Measurements from ENCODE around the gene PDCL3.

PDCL3 gene

DNA sequence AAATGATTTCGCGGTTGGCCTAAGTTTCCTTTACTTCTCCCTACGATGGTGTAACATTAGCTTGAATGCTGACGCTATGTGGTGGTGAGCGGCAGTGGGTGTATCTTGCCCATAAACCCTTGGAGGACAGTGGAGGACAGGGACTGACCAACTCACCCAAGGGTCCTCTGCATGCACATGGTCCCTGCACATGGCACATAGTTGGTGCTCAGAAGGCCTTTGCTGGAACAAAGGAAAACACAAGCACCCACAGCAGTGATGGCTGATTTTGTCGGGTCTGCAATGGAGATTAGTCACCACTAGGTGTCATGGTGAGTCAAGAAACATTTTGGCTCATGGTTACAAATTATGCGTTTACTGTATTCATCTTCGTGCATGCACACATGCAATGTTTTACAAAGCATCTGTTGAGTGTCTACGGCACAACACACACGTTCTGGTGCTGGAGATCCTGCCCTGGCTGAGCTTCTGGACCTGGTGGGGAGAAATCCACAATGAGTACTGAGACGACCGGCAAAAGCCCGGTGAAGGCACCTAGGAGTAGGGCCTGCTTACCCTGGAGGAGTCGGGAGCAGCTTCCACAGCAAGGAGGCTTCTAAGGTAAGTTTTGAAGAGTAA is 44.0 kb downstream of the PDCL3 start:
- Histone ChIP-seq H3K4ac (ENCODE audit: low read depth, low read length) (no peak overlapping the region), H2AFZ (ENCODE audit: insufficient read depth, low read length, poor library complexity) (no peak overlapping the region), H3K18ac (ENCODE audit: low read length) (no peak overlapping the region), H2BK12ac (ENCODE audit: low read length) (no peak overlapping the region), H3K23ac (ENCODE audit: low read length) (no peak overlapping the region), H3K4me1 (ENCODE audit: control insufficient read depth in 1 of 2, insufficient read depth in 2 of 2, low read length in 2 of 2) (peaks cover 4 to 7% of the 10 kb centered on the region in 2 experiments), H3K27me3 (ENCODE audit: insufficient read depth, low read length) (no peaks in the 10 kb centered on the region), H4K12ac (ENCODE audit: low read depth, low read length) (no peak overlapping the region), H3K4me3 (ENCODE audit: low read depth, low read length) (no peak overlapping the region), H3K79me2 (ENCODE audit: control insufficient read depth, insufficient read depth, low read length, poor library complexity) (no peaks in the 10 kb centered on the region), H2AK5ac (ENCODE audit: low read length) (no peak overlapping the region), H3K9me3 (ENCODE audit: insufficient read depth, low read depth, low read length) (peaks cover 3% of the 10 kb centered on the region), H3K36me3 (ENCODE audit: control insufficient read depth in 1 of 2, insufficient read depth in 2 of 2, low read length in 2 of 2) (no peaks in the 10 kb centered on the region), H3K27ac (ENCODE audit: low read depth, low read length) (no peak overlapping the region), H4K8ac (ENCODE audit: low read depth, low read length) (no peak overlapping the region), H3K9ac (ENCODE audit: low read length) (no peak overlapping the region), H2BK5ac (ENCODE audit: low read depth, low read length, poor library complexity) (no peak overlapping the region), H3K79me1 (ENCODE audit: low read length) (no peaks in the 10 kb centered on the region), H2BK120ac (ENCODE audit: insufficient read depth, low read length, poor library complexity) (no peak overlapping the region), H3K14ac (ENCODE audit: low read length) (no peak overlapping the region), H4K91ac (ENCODE audit: low read depth, low read length) (no peak overlapping the region), H3K4me2 (ENCODE audit: low read length) (no peak overlapping the region)
- no CpG with 5 or more reads among the region's 14 CpGs for WGBS (ENCODE audit: extremely low coverage, insufficient coverage, insufficient read length)
- peak; percentile 4 to 68 for DNase-seq

DNA sequence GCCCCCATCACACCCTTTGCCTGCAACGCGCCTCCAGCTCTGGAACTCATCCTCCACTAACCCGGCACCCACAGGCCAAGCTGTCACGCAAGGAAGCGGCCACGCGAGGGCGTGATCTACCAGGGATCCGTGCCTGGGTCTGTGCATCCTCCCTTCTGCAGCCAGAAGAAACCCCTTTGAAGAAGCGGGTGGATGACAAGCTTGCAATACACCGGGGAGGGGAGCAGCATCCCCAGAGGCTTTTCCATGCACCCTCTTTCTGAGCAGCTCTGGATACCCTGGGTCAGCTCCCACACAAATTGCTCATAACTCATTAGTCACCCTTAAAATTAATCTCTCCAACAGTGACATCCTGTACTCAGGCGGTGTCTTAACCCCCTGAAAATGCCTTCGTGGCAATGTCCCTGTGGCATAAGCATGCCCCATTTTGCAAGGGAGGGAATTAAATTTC is 47.6 kb downstream of the PDCL3 start:
- H3K4ac ChIP-seq (ENCODE audit: low read depth, low read length): no peak overlapping the region
- H2BK120ac ChIP-seq (ENCODE audit: insufficient read depth, low read length, poor library complexity): no peak overlapping the region
- H4K91ac ChIP-seq (ENCODE audit: low read depth, low read length): no peak overlapping the region
- H3K14ac ChIP-seq (ENCODE audit: low read length): no peak overlapping the region
- no peaks in the 10 kb centered on the region for H3K79me2 ChIP-seq (ENCODE audit: control insufficient read depth, insufficient read depth, low read length, poor library complexity)
- H2BK12ac ChIP-seq (ENCODE audit: low read length): no peak overlapping the region
- WGBS (ENCODE audit: extremely low coverage, insufficient coverage, insufficient read length): no CpG with 5 or more reads among the region's 13 CpGs
- no peaks in the 10 kb centered on the region for H3K36me3 ChIP-seq (ENCODE audit: control insufficient read depth in 1 of 2, insufficient read depth in 2 of 2, low read length in 2 of 2)
- H4K8ac ChIP-seq (ENCODE audit: low read depth, low read length): no peak overlapping the region
- no peak overlapping the region for H3K9ac ChIP-seq (ENCODE audit: low read length)
- no peaks in the 10 kb centered on the region for H3K79me1 ChIP-seq (ENCODE audit: low read length)
- H3K9me3 ChIP-seq (ENCODE audit: insufficient read depth, low read depth, low read length): peaks cover 2% of the 10 kb centered on the region
- H3K23ac ChIP-seq (ENCODE audit: low read length): no peak overlapping the region
- no peak overlapping the region for H2AFZ ChIP-seq (ENCODE audit: insufficient read depth, low read length, poor library complexity)
- no peaks in the 10 kb centered on the region for H3K27me3 ChIP-seq (ENCODE audit: insufficient read depth, low read length)
- H3K4me3 ChIP-seq (ENCODE audit: low read depth, low read length): no peak overlapping the region
- H3K4me2 ChIP-seq (ENCODE audit: low read length): no peak overlapping the region
- peak; percentile 40 to 56 for DNase-seq
- H4K12ac ChIP-seq (ENCODE audit: low read depth, low read length): no peak overlapping the region
- no peak overlapping the region for H2AK5ac ChIP-seq (ENCODE audit: low read length)
- H3K18ac ChIP-seq (ENCODE audit: low read length): no peak overlapping the region
- H2BK5ac ChIP-seq (ENCODE audit: low read depth, low read length, poor library complexity): no peak overlapping the region
- H3K27ac ChIP-seq (ENCODE audit: low read depth, low read length): no peak overlapping the region
- no peaks in the 10 kb centered on the region for H3K4me1 ChIP-seq (ENCODE audit: control insufficient read depth in 1 of 2, insufficient read depth in 2 of 2, low read length in 2 of 2)

- Histone ChIP-seq H4K91ac (ENCODE audit: low read depth, low read length) (no peak overlapping the region), H2AK5ac (ENCODE audit: low read length) (no peak overlapping the region), H3K79me2 (ENCODE audit: control insufficient read depth, insufficient read depth, low read length, poor library complexity) (no peaks in the 10 kb centered on the region), H2BK12ac (ENCODE audit: low read length) (no peak overlapping the region), H3K4me1 (ENCODE audit: control insufficient read depth in 1 of 2, insufficient read depth in 2 of 2, low read length in 2 of 2) (no peaks in the 10 kb centered on the region), H3K14ac (ENCODE audit: low read length) (no peak overlapping the region), H3K9ac (ENCODE audit: low read length) (no peak overlapping the region), H3K9me3 (ENCODE audit: insufficient read depth, low read depth, low read length) (peaks cover 2% of the 10 kb centered on the region), H3K4ac (ENCODE audit: low read depth, low read length) (no peak overlapping the region), H2BK120ac (ENCODE audit: insufficient read depth, low read length, poor library complexity) (no peak overlapping the region), H3K36me3 (ENCODE audit: control insufficient read depth in 1 of 2, insufficient read depth in 2 of 2, low read length in 2 of 2) (no peaks in the 10 kb centered on the region), H3K4me2 (ENCODE audit: low read length) (no peak overlapping the region), H3K18ac (ENCODE audit: low read length) (no peak overlapping the region), H3K27me3 (ENCODE audit: insufficient read depth, low read length) (no peaks in the 10 kb centered on the region), H3K23ac (ENCODE audit: low read length) (no peak overlapping the region), H4K8ac (ENCODE audit: low read depth, low read length) (no peak overlapping the region), H3K27ac (ENCODE audit: low read depth, low read length) (no peak overlapping the region), H2BK5ac (ENCODE audit: low read depth, low read length, poor library complexity) (no peak overlapping the region), H3K79me1 (ENCODE audit: low read length) (no peaks in the 10 kb centered on the region), H3K4me3 (ENCODE audit: low read depth, low read length) (no peak overlapping the region), H4K12ac (ENCODE audit: low read depth, low read length) (no peak overlapping the region), H2AFZ (ENCODE audit: insufficient read depth, low read length, poor library complexity) (no peak overlapping the region)
- no CpG with 5 or more reads among the region's 24 CpGs for whole genome bisulfite sequencing (ENCODE audit: extremely low coverage, insufficient coverage, insufficient read length)
- no peak for DNase-seq
Observed at GRCh38 chr2:100611079-100612029, 48.6 kb downstream of the PDCL3 start.

DNA sequence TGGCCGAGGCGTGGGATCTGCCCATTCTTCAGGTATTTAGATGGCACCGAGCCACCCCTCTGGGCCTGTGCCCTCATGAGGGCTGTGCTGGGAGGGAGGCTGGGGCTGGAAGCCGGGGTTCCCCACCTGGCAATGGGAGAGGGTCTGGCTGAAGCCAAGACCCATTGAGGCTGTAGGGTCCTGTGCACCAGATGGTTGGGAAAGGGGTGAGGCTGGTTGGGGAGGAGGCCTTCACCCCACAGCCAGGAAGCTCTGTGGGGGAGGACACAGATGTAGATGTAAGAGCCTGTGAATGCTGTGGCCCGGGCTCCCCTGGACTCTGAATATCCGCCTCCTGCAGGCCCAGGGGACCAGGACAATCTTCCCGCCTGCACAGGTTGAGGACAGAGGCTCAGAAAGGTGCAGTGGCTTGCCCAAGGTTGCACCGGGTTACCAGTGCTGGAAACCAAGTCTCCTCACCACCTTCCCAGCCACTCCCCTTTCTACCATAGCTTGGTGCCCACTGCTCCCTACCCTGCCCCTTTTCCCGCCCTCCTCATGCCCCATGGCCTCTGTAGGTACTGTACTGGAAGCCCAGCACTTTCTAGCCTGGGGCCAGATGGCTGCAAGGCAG is 49.7 kb downstream of the PDCL3 start:
- H3K4ac ChIP-seq (ENCODE audit: low read depth, low read length): no peak overlapping the region
- no peaks in the 10 kb centered on the region for H3K79me1 ChIP-seq (ENCODE audit: low read length)
- no peak overlapping the region for H3K14ac ChIP-seq (ENCODE audit: low read length)
- no peaks in the 10 kb centered on the region for H3K27me3 ChIP-seq (ENCODE audit: insufficient read depth, low read length)
- H3K4me2 ChIP-seq (ENCODE audit: low read length): no peak overlapping the region
- H4K12ac ChIP-seq (ENCODE audit: low read depth, low read length): no peak overlapping the region
- no peak overlapping the region for H3K18ac ChIP-seq (ENCODE audit: low read length)
- no peaks in the 10 kb centered on the region for H3K36me3 ChIP-seq (ENCODE audit: control insufficient read depth in 1 of 2, insufficient read depth in 2 of 2, low read length in 2 of 2)
- H3K9me3 ChIP-seq (ENCODE audit: insufficient read depth, low read depth, low read length): no peaks in the 10 kb centered on the region
- H2AK5ac ChIP-seq (ENCODE audit: low read length): no peak overlapping the region
- no peak overlapping the region for H3K4me3 ChIP-seq (ENCODE audit: low read depth, low read length)
- no CpG with 5 or more reads among the region's 9 CpGs for WGBS (ENCODE audit: extremely low coverage, insufficient coverage, insufficient read length)
- H2BK5ac ChIP-seq (ENCODE audit: low read depth, low read length, poor library complexity): no peak overlapping the region
- H4K8ac ChIP-seq (ENCODE audit: low read depth, low read length): no peak overlapping the region
- no peak overlapping the region for H2BK120ac ChIP-seq (ENCODE audit: insufficient read depth, low read length, poor library complexity)
- H4K91ac ChIP-seq (ENCODE audit: low read depth, low read length): no peak overlapping the region
- no peak overlapping the region for H2AFZ ChIP-seq (ENCODE audit: insufficient read depth, low read length, poor library complexity)
- H2BK12ac ChIP-seq (ENCODE audit: low read length): no peak overlapping the region
- no peak overlapping the region for H3K27ac ChIP-seq (ENCODE audit: low read depth, low read length)
- DNase-seq: no peak
- H3K23ac ChIP-seq (ENCODE audit: low read length): no peak overlapping the region
- no peaks in the 10 kb centered on the region for H3K79me2 ChIP-seq (ENCODE audit: control insufficient read depth, insufficient read depth, low read length, poor library complexity)
- H3K4me1 ChIP-seq (ENCODE audit: control insufficient read depth in 1 of 2, insufficient read depth in 2 of 2, low read length in 2 of 2): no peaks in the 10 kb centered on the region
- H3K9ac ChIP-seq (ENCODE audit: low read length): no peak overlapping the region
